A549 (cell line): ENCODE data around the gene SLC30A1.

Source experiments
- CTCF ChIP-seq: fragments of >200 bp; sonication (Bioruptor Twin); formaldehyde crosslinking; IDR thresholded peaks from 3 replicates; pipeline ENCODE4 v1.5.1; 2016
- EP300 ChIP-seq, 2 experiments: fragments of >200 bp; sonication (Bioruptor Twin); formaldehyde crosslinking; IDR thresholded peaks; 2 replicates in 1 of 2; 3 replicates in 1 of 2; pipeline ENCODE4 v1.6.1; 2016 to 2017
- POLR2A ChIP-seq: IDR thresholded peaks from 2 replicates; pipeline ENCODE4 v1.6.1; 2012; ENCODE audit warnings: mild to moderate bottlenecking, low read length

- TF ChIP-seq CTCF (no peak), EP300 (IDR thresholded peaks at IDR 0.05) (no peak), POLR2A (no peak)
Measured at GRCh38 chr1:211605603-211606331, 26.8 kb upstream of the SLC30A1 start.
